Progenitor cell of endocrine pancreas (in vitro differentiated cells): ENCODE results near the gene TMEM163. TPM values are rescaled to one million over a fixed set of nuclear protein-coding genes. Genes with fewer than 3 reads are reported as not detected.
"Not testable (repeated sequence)": the region's sequence is repeated elsewhere in the genome, so short reads cannot be mapped to it uniquely, and the experiment has no call there.

Experiments used
- DNase-seq: peaks from one replicate; pipeline ENCODE4 v3.0.0; 2021; ENCODE audit warnings: low spot score; ENCODE audit not compliant: unreplicated experiment
- H3K27ac Mint-ChIP-seq: 2 replicates; pipeline ENCODE4 v1.8.0; 2021; ENCODE audit warnings: mild to moderate bottlenecking, moderate library complexity, mixed read lengths
- H3K27me3 Mint-ChIP-seq: 2 replicates; pipeline ENCODE4 v1.8.0; 2021; ENCODE audit warnings: mixed read lengths
- H3K36me3 Mint-ChIP-seq: 2 replicates; pipeline ENCODE4 v1.8.0; 2022; ENCODE audit warnings: mixed read lengths; ENCODE audit not compliant: insufficient read depth
- H3K4me1 Mint-ChIP-seq: 2 replicates; pipeline ENCODE4 v1.8.0; 2021; ENCODE audit warnings: low read depth, mixed read lengths
- H3K4me3 Mint-ChIP-seq: 2 replicates; pipeline ENCODE4 v1.8.0; 2021; ENCODE audit warnings: low read depth, mild to moderate bottlenecking, moderate library complexity, mixed read lengths
- H3K9me3 Mint-ChIP-seq: 2 replicates; pipeline ENCODE4 v1.8.0; 2021; ENCODE audit warnings: low read depth, mixed read lengths
- total RNA-seq: library from RNA; stranded (reverse); gene quantifications from 2 replicates; pipeline ENCODE4 v1.2.1, GENCODE V29; 2021
- TF ChIP-seq, protein P1 (sequence below): fragments of 200-600 bp; sonication (generic); IDR thresholded peaks from one replicate; pipeline ENCODE4 v1.5.0; 2021; ENCODE audit warnings: antibody characterized with exemption, mild to moderate bottlenecking; ENCODE audit not compliant: unreplicated experiment

Gene TMEM163
- total RNA-seq, 1 donor from 2014 or later, result 3.8 TPM

DNA sequence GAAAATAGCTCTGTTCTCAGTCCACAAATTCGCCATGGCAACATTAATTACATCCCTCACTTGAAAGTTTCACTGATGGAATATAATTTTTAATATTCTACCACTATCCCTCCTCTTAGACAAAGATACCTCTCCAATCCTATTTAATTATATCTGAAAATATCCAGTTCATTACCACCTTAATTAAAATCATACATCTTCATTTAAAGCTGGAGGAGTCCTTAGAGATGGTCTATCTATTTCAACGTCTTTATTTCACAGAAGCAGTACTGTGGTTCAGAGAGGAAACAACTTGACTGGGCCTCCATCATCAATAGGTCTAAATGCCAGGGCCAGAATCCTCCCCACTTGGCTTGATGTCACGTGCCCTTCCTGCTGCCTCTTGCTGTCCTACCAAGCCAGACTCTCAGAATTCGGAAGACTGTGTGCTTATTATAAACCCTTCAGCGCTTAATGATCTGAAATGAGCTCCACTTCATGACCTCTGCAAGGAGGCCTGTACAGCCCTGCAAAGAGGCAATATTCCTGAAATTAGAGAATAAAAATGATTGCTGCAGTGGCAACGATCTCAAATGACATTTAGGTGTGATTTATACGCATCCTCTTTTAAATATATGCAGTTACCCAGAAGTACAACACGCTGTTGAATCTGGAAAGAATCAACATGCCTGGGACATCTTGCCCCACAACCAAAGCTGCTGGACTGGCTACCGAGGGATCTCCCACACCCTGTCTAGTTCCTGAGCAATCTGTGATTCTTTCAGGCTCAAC is 146.3 kb downstream of the TMEM163 start:
- H3K27ac Mint-ChIP-seq, result no peak overlapping the region
- H3K4me1 Mint-ChIP-seq, result no peaks in the 10 kb centered on the region
- no peak overlapping the region for H3K4me3 Mint-ChIP-seq
- TF ChIP-seq, protein P1, sequence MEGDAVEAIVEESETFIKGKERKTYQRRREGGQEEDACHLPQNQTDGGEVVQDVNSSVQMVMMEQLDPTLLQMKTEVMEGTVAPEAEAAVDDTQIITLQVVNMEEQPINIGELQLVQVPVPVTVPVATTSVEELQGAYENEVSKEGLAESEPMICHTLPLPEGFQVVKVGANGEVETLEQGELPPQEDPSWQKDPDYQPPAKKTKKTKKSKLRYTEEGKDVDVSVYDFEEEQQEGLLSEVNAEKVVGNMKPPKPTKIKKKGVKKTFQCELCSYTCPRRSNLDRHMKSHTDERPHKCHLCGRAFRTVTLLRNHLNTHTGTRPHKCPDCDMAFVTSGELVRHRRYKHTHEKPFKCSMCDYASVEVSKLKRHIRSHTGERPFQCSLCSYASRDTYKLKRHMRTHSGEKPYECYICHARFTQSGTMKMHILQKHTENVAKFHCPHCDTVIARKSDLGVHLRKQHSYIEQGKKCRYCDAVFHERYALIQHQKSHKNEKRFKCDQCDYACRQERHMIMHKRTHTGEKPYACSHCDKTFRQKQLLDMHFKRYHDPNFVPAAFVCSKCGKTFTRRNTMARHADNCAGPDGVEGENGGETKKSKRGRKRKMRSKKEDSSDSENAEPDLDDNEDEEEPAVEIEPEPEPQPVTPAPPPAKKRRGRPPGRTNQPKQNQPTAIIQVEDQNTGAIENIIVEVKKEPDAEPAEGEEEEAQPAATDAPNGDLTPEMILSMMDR, result no peak
- H3K9me3 Mint-ChIP-seq, result no peaks in the 10 kb centered on the region
- H3K27me3 Mint-ChIP-seq, result peaks cover 12% of the 10 kb centered on the region
- no peak for DNase-seq
- no peaks in the 10 kb centered on the region for H3K36me3 Mint-ChIP-seq

DNA sequence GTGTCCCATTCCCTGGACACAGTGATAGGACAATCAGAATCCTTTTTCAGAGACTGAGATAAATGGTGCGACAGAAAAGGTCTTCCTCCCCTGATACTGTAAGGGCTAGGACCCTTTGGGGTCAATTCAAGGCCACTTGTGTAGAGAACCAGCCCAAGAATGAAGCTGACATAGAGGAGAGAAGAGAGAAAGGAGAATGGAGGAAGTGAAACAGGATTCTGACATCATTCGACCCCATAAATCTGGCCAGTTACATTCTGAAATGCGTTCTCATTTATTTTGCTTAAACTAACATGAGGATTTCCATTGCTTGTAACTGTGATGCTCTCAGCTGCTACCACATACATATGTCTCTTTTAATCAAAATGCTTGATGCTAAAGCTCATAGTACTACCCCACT is 148.1 kb downstream of the TMEM163 start:
- no peaks in the 10 kb centered on the region for H3K9me3 Mint-ChIP-seq
- TF ChIP-seq, protein P1, result no peak
- DNase-seq, result no peak
- H3K27me3 Mint-ChIP-seq, result peaks cover 4% of the 10 kb centered on the region
- H3K36me3 Mint-ChIP-seq, result no peaks in the 10 kb centered on the region
- no peak overlapping the region for H3K27ac Mint-ChIP-seq
- no peak overlapping the region for H3K4me3 Mint-ChIP-seq
- no peaks in the 10 kb centered on the region for H3K4me1 Mint-ChIP-seq

DNA sequence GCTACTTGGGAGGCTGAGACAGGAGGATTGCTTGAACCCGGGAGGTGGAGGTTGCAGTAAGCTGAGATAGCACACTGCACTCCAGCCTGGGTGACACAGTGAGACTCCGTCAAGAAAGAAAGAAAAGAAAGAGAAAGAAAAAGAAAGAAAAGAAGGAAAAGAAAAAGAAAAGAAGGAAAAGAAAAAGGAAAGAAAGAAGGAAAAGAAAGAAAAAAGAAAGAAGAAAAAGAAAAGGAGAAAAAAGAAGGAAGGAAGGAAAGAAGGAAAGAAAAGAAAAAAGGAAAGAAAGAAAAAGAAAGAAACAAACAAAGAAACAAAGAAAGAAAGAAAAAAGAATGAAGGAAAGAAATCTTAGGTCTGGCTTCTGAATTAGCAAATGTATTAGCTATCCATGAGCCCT is 150.4 kb downstream of the TMEM163 start:
- no peak overlapping the region for H3K4me3 Mint-ChIP-seq
- peaks cover 2% of the 10 kb centered on the region for H3K27me3 Mint-ChIP-seq
- no peak for DNase-seq
- H3K9me3 Mint-ChIP-seq, result no peaks in the 10 kb centered on the region
- TF ChIP-seq, protein P1, result no peak
- H3K36me3 Mint-ChIP-seq, result no peaks in the 10 kb centered on the region
- H3K4me1 Mint-ChIP-seq, result no peaks in the 10 kb centered on the region
- H3K27ac Mint-ChIP-seq, result no peak overlapping the region

DNA sequence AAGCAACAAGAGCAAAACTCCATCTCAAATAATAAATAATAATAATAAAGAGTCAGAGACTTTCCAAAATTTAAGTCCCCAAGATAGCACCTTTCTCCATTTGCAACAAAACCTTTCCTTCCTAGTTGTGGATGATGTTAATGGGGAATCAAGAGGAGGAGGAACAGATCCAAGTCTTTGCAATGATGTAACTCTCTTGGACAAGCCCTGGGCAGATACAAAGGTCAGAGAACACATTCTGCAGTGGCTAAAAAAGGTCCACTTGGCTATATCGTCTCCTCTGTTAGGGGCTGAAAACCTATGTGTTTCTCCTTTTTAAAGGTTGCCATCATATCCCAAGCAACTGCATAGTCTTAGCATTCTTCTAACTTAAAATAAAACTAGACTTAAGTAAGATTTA is 151.1 kb downstream of the TMEM163 start:
- TF ChIP-seq, protein P1, result no peak
- no peaks in the 10 kb centered on the region for H3K9me3 Mint-ChIP-seq
- H3K4me1 Mint-ChIP-seq, result no peaks in the 10 kb centered on the region
- no peaks in the 10 kb centered on the region for H3K36me3 Mint-ChIP-seq
- no peak overlapping the region for H3K27ac Mint-ChIP-seq
- peaks cover 2% of the 10 kb centered on the region for H3K27me3 Mint-ChIP-seq
- H3K4me3 Mint-ChIP-seq, result no peak overlapping the region
- DNase-seq, result no peak

DNA sequence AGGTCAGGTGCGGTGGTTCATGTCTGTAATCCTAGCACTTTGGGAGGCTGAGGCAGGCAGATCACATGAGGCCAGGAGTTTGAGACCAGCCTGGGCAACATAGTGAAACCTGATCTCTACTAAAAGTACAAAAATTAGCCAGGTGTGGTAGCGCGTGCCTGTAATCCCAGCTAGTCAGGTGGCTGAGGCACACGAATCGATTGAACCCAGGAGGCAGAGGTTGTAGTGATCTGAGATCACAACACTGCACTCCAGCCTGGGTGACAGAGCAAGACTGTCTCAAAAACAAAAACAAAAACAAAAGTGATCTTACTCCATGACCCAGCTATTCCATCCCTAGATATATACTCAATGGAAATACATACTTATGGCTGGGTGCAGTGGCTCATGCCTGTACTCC is 153.8 kb downstream of the TMEM163 start:
- H3K9me3 Mint-ChIP-seq, H3K4me1 Mint-ChIP-seq, H3K4me3 Mint-ChIP-seq, H3K27me3 Mint-ChIP-seq, H3K27ac Mint-ChIP-seq, DNase-seq, H3K36me3 Mint-ChIP-seq: not testable (repeated sequence)

DNA sequence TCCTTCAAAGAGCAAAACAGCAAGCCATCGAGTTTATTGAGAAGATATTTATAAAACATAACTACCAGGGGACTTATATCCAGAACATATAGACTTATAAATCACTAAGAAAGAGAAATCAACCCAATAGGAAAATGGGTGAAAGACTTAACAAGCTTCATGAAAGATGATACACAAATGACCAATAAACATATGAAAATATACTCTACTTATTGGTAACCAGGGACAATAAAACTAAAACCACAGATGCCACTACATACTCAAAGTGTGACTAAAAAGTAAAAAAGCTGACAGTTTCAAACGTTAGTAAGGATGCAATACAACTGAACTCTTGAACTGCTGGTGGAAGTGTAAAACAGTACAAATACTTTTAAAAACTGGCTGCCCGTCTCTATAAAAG is 154.3 kb downstream of the TMEM163 start:
- TF ChIP-seq, protein P1, result no peak
- H3K27me3 Mint-ChIP-seq, result no peaks in the 10 kb centered on the region
- no peaks in the 10 kb centered on the region for H3K9me3 Mint-ChIP-seq
- H3K27ac Mint-ChIP-seq, result peak overlapping the region; percentile 2
- no peak overlapping the region for H3K4me3 Mint-ChIP-seq
- no peak for DNase-seq
- no peaks in the 10 kb centered on the region for H3K36me3 Mint-ChIP-seq
- no peaks in the 10 kb centered on the region for H3K4me1 Mint-ChIP-seq
